GM12864 (cell line): ENCODE results near the gene AMDHD2.
"Not testable (repeated sequence)": the region's sequence is repeated elsewhere in the genome, so short reads cannot be mapped to it uniquely, and the experiment has no call there.

ENCODE experiments used
- DNase-seq: peaks from one replicate; pipeline ENCODE4 v3.0.0-alpha.2; 2011; ENCODE audit warnings: low read depth
- H3K4me3 ChIP-seq: 2 replicates; pipeline ENCODE4 v1.5.1; 2011; ENCODE audit warnings: mild to moderate bottlenecking, low read depth, low read length, control low read depth
- TF ChIP-seq, protein P1 (sequence below): IDR thresholded peaks from 2 replicates; pipeline ENCODE4 v1.5.1; 2011; ENCODE audit warnings: low read depth, mild to moderate bottlenecking, moderate library complexity, low read length, control low read depth, inconsistent platforms; ENCODE audit errors: missing control alignments

AMDHD2 gene

DNA sequence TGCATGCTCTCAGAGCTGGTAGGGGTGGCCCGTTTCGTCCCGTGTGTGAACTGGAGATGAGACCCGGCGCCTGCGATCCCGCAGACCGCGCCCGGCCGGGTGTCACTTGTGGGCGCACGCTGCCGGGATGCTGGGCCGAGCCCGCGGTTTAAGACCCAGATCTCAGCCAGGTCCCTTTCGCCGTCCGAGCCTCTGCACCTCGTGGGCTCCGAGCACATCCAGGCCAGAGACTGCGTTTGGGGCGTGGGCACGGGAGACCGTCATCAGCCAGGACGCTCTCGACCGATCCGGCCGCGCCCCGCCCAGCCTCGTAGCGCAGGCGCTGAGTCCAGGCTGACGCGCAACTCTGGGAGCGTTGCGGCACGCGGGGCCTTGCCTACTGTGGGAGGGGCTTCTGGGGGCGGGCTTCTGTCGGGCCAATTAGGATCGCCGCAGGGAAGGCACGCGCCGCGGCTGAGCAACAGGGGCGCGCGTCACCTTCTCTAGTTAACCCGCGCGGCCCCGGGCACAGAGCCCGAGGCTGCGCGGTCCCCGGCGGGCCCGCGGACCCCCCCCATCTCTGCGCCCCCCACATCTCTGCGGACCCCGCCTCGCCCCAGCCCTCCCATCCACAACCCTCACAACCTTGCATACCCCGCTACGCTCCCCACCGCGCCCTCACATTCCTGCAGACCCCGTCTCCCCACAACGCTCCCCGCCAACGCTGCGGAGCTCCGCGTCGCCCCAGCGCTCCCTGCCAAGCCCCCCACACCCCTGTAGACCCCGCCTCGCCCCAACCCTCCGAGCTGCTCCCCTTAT lies 11.7 kb downstream of the AMDHD2 start:
- DNase-seq = peak; percentile 87
- peak overlapping the region; percentile 75 for H3K4me3 ChIP-seq
- TF ChIP-seq, protein P1, sequence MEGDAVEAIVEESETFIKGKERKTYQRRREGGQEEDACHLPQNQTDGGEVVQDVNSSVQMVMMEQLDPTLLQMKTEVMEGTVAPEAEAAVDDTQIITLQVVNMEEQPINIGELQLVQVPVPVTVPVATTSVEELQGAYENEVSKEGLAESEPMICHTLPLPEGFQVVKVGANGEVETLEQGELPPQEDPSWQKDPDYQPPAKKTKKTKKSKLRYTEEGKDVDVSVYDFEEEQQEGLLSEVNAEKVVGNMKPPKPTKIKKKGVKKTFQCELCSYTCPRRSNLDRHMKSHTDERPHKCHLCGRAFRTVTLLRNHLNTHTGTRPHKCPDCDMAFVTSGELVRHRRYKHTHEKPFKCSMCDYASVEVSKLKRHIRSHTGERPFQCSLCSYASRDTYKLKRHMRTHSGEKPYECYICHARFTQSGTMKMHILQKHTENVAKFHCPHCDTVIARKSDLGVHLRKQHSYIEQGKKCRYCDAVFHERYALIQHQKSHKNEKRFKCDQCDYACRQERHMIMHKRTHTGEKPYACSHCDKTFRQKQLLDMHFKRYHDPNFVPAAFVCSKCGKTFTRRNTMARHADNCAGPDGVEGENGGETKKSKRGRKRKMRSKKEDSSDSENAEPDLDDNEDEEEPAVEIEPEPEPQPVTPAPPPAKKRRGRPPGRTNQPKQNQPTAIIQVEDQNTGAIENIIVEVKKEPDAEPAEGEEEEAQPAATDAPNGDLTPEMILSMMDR = no peak

DNA sequence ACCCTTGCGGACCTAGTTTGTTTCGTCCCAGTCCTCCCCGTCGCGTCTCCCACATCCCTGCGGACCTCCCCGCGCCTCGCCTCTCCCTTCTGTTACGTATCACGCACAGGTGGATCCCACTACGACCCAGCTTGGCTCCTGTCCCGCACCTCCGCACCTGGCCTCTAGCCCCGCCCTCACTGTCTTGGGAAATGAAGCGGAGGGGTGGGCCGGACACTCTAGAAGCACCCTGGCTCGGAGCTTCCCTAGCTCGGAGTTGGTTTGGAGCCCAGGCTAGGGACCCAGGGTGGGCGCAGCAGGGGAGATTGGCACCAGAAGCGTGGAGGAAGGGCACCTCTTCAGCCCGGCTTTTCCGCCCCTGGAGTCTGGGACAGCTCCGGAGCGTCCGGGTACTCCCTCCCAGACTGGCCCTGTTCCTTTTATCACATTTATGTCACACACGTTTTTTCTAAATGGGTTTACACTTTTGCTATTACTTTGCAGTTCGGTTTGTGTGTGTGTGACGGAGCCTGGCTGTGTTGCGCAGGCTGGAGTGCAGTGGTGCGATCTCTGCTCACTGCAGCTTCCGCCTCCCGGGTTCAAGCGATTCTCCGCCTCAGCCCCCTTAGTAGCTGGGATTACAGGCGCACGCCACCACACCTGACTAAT lies 12.4 kb downstream of the AMDHD2 start:
- TF ChIP-seq, protein P1 = no peak
- peak; percentile 49 for DNase-seq
- peak overlapping the region; percentile 75 for H3K4me3 ChIP-seq

DNA sequence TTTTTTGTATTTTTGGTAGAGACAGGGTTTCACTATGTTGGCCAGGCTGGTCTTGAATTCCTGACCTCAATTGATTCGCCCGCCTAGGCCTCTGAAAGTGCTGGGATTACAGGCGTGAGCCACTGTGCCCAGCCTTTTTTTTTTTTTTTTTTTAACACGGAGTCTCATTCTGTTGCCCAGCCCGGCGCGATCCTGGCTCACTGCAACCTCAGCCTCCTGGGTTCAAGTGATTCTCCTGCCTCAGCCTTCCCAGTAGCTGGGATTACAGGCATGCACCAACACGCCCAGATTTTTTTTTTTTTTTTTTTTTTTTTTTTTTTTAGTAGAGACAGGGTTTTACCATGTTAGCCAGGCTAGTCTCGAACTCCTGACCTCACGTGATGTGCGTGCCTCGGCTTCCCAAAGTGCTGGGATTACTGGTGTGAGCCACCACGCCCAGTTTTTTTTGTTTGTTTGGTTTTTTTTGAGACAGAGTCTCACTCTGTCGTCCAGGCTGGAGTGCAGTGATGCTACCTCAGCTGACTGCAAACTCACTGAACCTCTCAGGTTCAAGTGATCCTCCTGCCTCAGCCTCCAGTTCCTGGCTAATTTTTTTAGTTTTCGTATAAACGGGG lies 13.1 kb downstream of the AMDHD2 start:
- H3K4me3 ChIP-seq = peak overlapping the region; percentile 75

DNA sequence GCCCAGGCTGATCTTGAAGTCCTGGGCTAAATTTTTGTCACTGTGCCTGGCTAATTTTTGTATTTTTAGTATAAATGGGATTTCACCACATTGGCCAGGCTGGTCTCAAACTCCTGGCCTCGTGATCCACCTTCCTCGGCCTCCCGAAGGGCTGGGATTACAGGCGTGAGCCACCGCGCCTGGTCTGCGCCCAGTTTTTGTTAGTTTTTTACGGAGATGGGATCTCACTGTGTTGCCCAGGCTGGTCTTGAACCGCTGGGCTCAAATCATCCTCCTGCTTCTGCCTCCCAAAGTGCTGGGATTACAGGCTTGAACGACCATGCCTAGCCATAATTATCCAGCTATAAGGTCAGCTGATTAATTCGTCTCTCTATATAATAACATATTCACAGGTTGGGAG lies 13.7 kb downstream of the AMDHD2 start:
- TF ChIP-seq, protein P1 = no peak
- no peak for DNase-seq
- H3K4me3 ChIP-seq = no peak overlapping the region

More for the DNA sequence above, 13.1 kb downstream of the AMDHD2 start:
- DNase-seq = not testable (repeated sequence)

DNA sequence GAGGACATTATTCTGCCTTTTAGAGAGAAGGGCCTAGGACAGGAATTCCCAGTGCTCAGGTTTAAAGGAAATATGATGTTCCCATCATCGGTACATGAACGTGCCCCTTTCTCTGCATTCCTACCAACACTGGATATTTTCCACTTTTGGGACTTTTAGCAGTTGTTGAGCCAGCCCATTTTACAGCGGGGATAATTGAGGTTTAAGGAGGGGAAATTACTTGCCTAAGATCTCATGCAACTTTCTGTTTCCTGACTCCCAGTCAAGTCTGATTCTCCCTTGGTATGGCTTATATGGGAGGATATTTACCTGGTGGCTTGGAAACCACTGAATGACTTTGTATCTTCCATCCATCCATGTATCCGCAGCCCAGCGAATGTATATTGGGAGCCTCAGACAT lies 14.2 kb downstream of the AMDHD2 start:
- DNase-seq, H3K4me3 ChIP-seq: not testable (repeated sequence)

DNA sequence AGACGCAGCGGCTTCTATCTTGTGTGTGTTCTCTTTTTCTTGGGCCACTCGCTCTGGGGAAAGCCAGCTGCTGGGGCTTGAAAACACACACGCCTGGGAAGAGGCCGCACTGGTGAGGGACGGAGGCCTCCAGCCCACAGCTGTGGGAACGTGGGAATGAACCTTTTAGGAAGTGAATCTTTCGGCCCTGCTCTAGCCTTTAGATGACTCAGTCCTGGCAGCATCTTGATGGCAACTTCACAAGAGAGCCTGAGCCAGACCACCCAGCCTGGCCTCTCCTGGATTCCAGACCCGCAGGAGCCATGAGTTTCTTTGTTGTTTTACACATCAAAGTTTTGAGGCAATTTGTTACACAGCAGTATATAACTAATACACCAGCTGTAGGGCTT lies 15.4 kb downstream of the AMDHD2 start:
- no peak for DNase-seq
- no peak overlapping the region for H3K4me3 ChIP-seq
- TF ChIP-seq, protein P1 = no peak

DNA sequence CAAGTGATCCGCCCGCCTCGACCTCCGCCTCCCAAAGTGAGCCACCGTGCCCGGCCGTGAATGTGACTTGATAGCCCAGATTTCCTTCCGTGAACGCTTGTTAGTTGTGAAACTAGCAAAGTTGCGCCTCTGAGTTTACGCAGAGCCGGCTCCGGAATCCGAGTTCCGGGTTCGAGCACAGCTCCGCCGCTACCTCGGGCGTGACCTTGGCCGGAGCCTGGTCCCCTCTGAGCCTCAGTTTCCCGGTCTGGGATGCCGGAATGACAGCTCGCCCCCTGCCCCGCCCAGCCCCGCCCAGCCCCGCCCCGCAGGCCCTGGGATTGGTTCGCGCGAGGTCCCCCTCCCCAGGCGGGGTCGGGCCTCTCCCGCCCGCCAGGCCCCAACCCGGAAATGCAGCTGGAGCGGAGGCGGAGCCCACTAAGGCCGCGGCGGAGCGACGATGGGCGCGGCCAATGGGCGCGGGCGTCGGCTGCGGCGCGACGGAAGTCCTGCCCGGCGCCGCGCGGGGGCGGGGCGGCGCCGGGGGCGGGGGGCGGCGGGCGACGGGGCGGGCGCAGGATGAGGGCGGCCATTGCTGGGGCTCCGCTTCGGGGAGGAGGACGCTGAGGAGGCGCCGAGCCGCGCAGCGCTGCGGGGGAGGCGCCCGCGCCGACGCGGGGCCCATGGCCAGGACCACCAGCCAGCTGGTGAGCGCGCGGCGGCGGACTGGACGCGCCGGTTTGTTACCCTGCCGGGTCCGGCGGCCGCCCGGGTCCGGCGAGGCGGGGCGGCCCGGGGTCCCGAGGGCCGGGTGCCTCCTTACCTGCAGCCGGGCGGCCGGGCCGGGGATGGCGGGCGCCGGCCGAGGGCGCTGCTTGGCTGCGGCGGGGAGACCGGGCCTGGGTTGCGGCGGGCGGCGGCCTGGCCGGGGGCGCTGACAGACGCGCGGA lies 17.5 kb downstream of the AMDHD2 start, which contains the start of gene PDPK1:
Gene PDPK1, plus strand, starts transcription at position 571 of the 929 bp plus-strand sequence. Its CDS starts 92 bp downstream, at position 663.
- peak within 1 kb of the TSS; percentile 80 for H3K4me3 ChIP-seq
- peak; percentile 75 for DNase-seq

DNA sequence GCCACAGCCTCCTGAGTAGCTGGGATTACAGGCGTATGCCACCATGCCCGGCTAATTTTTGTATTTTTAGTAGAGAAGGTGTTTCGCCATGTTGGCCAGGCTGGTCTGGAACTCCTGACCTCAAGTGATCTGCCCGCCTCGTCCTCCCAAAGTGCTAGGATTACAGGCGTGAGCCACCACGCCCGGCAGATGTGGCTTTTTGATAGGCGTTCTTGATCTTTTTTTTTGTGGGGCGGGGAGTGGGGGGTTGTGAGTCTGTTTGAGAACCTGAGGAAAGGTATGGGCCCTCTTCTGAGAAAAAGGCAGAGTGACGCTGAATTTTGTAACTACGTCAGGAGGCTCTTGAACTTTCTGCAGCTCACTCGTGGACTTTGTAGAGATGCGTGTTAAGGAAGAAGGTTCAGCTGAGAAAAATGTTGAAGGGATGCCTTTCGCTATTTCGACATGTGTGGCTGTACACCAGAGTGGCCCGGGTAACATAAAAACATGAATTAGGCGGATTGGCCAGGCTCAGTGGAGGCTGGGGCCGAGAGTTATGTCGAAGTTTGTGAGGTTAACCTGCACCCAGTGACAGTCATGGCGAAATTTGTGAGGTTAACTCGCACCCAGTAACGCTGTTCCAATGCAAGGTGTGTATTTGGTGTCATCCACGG lies 19.1 kb downstream of the AMDHD2 start:
- DNase-seq = not testable (repeated sequence)
- H3K4me3 ChIP-seq = peak overlapping the region; percentile 62; the same call in 1 of the 2 replicates

More for the DNA sequence above, 17.5 kb downstream of the AMDHD2 start, which contains the start of gene PDPK1:
- TF ChIP-seq, protein P1 = no peak
